ENCODE results near the gene SCYGR4. TPM values are rescaled to one million over a fixed set of nuclear protein-coding genes. Genes with fewer than 3 reads are reported as not detected.
A peak's percentile ranks its signal among the peaks of the same experiment; 100 is the strongest.

SCYGR4 gene
- total RNA-seq, 3 donors from 2014 or later = not detected

DNA sequence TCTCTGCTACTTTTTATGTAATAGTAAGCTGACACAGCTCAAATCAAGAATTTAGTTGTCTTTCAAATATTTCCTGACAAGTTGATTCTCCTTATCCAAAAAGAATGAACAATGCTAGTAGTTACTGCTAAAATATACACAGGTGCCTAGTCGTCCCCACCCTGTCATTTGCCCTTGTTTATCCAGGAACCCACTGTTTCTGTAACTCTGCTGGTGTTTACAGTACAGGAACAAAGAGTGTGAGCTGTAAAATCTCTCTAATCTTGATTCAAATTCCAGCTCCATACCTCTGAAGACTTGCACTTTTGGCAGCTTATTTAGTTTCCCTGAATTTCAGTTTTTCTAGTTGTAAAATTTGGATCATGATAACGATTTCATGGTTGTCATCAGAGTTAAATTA lies 39.7 kb upstream of the SCYGR4 start:
- TF ChIP-seq, protein P1, sequence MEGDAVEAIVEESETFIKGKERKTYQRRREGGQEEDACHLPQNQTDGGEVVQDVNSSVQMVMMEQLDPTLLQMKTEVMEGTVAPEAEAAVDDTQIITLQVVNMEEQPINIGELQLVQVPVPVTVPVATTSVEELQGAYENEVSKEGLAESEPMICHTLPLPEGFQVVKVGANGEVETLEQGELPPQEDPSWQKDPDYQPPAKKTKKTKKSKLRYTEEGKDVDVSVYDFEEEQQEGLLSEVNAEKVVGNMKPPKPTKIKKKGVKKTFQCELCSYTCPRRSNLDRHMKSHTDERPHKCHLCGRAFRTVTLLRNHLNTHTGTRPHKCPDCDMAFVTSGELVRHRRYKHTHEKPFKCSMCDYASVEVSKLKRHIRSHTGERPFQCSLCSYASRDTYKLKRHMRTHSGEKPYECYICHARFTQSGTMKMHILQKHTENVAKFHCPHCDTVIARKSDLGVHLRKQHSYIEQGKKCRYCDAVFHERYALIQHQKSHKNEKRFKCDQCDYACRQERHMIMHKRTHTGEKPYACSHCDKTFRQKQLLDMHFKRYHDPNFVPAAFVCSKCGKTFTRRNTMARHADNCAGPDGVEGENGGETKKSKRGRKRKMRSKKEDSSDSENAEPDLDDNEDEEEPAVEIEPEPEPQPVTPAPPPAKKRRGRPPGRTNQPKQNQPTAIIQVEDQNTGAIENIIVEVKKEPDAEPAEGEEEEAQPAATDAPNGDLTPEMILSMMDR (IDR thresholded peaks at IDR 0.05) = no peak

DNA sequence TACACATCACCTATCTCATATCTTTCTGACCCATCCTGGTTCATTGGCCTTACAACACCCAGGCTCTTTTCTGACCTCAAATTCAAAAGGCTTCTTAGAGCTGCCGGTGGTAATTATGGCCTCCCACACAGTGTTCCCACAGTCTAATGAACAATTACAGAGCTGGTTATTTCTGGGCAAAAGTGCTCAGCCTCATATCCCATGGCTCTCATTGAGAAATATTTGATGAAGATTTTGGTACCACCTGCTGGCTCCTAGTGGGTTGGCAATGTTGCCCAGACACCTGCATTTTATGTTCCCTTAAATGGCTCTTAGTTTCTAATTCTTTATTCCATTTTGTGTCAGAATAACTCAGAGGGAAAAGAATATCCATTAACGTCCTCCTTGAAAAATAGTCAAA lies 38.7 kb upstream of the SCYGR4 start:
- TF ChIP-seq, protein P1 (IDR thresholded peaks at IDR 0.05) = no peak
- no peak for ATAC-seq

More for the DNA sequence above, 39.7 kb upstream of the SCYGR4 start:
- Histone ChIP-seq H3K4me3 (no peak overlapping the region), H3K36me3 (ENCODE audit: low read depth) (no peaks in the 10 kb centered on the region), H3K9me3 (peaks cover 5% of the 10 kb centered on the region), H3K4me1 (ENCODE audit: low read depth) (peaks cover 7% of the 10 kb centered on the region)
- DNase-seq = peak in 1 of 3 donors; percentile 21
- peak; percentile 96 for ATAC-seq
- intact Hi-C loops (cut with DNase I, micrococcal nuclease) = no loop called here

DNA sequence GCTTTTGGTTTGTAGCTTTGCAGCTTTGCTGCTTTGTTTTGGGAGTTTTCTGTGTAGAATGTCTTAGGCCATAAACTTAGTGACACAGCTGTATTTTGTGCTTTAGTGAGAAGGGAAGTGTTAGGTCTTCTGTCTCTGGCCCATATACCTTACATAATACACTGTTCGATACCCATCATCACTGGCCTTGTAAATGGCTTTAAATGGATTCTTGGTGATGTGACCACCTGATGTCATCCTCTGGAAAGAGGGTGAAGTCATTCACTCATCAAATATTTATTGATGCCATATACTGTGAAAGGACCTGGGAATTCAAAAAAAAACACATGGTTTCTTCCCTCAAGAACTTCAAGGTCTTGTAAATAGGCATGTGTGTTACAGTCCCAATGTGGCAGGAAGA lies 37.5 kb upstream of the SCYGR4 start:
- no peak for DNase-seq
- TF ChIP-seq, protein P1 (IDR thresholded peaks at IDR 0.05) = no peak

More for the DNA sequence above, 38.7 kb upstream of the SCYGR4 start:
- Histone ChIP-seq H3K4me1 (ENCODE audit: low read depth) (peaks cover 7% of the 10 kb centered on the region), H3K4me3 (no peak overlapping the region), H3K36me3 (ENCODE audit: low read depth) (no peaks in the 10 kb centered on the region), H3K9me3 (peaks cover 13% of the 10 kb centered on the region)
- intact Hi-C loops (cut with DNase I, micrococcal nuclease) = no loop called here
- DNase-seq = no peak

DNA sequence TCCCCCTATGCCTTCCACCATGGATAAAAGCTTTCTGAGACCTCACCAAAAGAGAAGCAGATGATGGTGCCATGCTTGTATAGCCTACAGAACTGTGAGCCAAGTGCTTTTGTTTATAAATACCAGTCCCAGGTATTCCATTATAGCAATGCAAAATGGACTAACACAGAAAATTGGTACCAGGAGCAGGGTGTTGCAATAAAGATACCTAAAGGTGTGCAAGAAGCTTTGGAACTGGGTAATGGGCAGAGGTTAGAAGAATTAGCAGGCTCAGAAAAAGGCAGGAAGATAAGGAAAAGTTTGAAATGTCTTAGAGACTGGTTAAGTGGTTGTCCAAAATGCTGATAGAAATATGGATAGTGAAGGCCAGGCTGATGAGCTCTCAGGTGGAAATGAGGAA lies 34.9 kb upstream of the SCYGR4 start:
- H3K36me3 ChIP-seq (ENCODE audit: low read depth) = no peaks in the 10 kb centered on the region
- no peak overlapping the region for H3K4me3 ChIP-seq
- DNase-seq = no peak
- H3K9me3 ChIP-seq = peaks cover 13% of the 10 kb centered on the region
- no peak for ATAC-seq
- intact Hi-C loops (cut with DNase I, micrococcal nuclease) = no loop called here
- TF ChIP-seq, protein P1 (IDR thresholded peaks at IDR 0.05) = no peak
- peaks cover 7% of the 10 kb centered on the region for H3K4me1 ChIP-seq (ENCODE audit: low read depth)

More for the DNA sequence above, 37.5 kb upstream of the SCYGR4 start:
- peaks cover 13% of the 10 kb centered on the region for H3K9me3 ChIP-seq
- H3K4me3 ChIP-seq = no peak overlapping the region
- H3K4me1 ChIP-seq (ENCODE audit: low read depth) = peaks cover 7% of the 10 kb centered on the region
- H3K36me3 ChIP-seq (ENCODE audit: low read depth) = no peaks in the 10 kb centered on the region
- ATAC-seq = no peak
- intact Hi-C loops (cut with DNase I, micrococcal nuclease) = no loop called here

GRCh38 chr2:227592694-227593387 lies 24.5 kb upstream of the SCYGR4 start:
- Histone ChIP-seq H3K4me1 (ENCODE audit: low read depth) (no peaks in the 10 kb centered on the region), H3K4me3 (no peak overlapping the region), H3K36me3 (ENCODE audit: low read depth) (no peaks in the 10 kb centered on the region), H3K9me3 (no peaks in the 10 kb centered on the region)
- TF ChIP-seq, protein P1 (IDR thresholded peaks at IDR 0.05) = no peak
- DNase-seq (no peak), ATAC-seq (peak; percentile 25)
- intact Hi-C loops (cut with DNase I, micrococcal nuclease) = no loop called here
